K562 (cell line): ENCODE results near the gene ZSWIM6. TPM values are rescaled to one million over a fixed set of nuclear protein-coding genes. Genes with fewer than 3 reads are reported as not detected.

ENCODE experiments used
- ATAC-seq: fragments of 200-7000 bp; cut with Tn5 transposase; 3 replicates; pipeline ENCODE4 v1.9.1; 2020; ENCODE audit warnings: moderate library complexity
- BruUV-seq: library from RNA; stranded (reverse); fragments of 400-500 nt; replicated peaks from 2 replicates; lab custom pipeline; 2021; lab: Mats Ljungman, UMichigan
- CTCF ChIA-PET: fragments of 300-600 bp; formaldehyde crosslinking; extraction: SDS; loops from one replicate; lab custom pipeline; 2021; ENCODE audit warnings: low intra/inter-chr PET ratio; lab: Yijun Ruan, JAX
- POLR2A ChIA-PET: fragments of 300-600, 350-650 bp; sonication (Branson Sonifier 250); formaldehyde crosslinking; extraction: SDS; loops from one replicate; lab custom pipeline; 2021; ENCODE audit warnings: antibody characterized with exemption, inconsistent platforms; lab: Yijun Ruan, JAX
- DNase-seq, 4 experiments: peaks; one replicate each; pipeline versions ENCODE4 v3.0.0 to v3.0.0-alpha.2; 2011 to 2018; ENCODE audit warnings: low spot score in 3 of 4, mixed read lengths in 3 of 4; ENCODE audit errors: extremely low read depth in 1 of 4
- FAIRE-seq: peaks from 2 replicates; lab custom pipeline; 2011; peaks lifted over from hg19 to GRCh38; lab: Jason Lieb, UNC
- H2AFZ ChIP-seq: 2 replicates; pipeline ENCODE4 v1.6.0; 2011; ENCODE audit warnings: low read depth, low read length, control low read depth, inconsistent platforms
- H3K27ac ChIP-seq: fragments of 200-600 bp; 3 replicates; pipeline ENCODE4 v1.8.0; 2011; ENCODE audit warnings: low read depth, mild to moderate bottlenecking, control low read depth, inconsistent platforms, low read length, moderate library complexity, mixed read lengths; ENCODE audit errors: extremely low read depth
- H3K27me3 ChIP-seq, 2 experiments: fragments of 300-600 bp in 1 of 2; 2 replicates in 1 of 2; 3 replicates in 1 of 2; pipeline versions ENCODE4 v1.6.0 to v1.8.0; 2011; ENCODE audit warnings: inconsistent platforms in 2 of 2, low read length in 2 of 2, mild to moderate bottlenecking in 1 of 2, mixed read lengths in 1 of 2, moderate library complexity in 1 of 2; ENCODE audit not compliant: control insufficient read depth in 2 of 2, insufficient read depth in 2 of 2
- H3K36me3 ChIP-seq: fragments of 300-600 bp; 3 replicates; pipeline ENCODE4 v1.8.0; 2011; ENCODE audit warnings: mild to moderate bottlenecking, low read length, inconsistent platforms; ENCODE audit not compliant: control insufficient read depth, insufficient read depth
- H3K4me1 ChIP-seq, 2 experiments: fragments of 200-600 bp in 1 of 2; replicated peaks in 1 of 2; 2 replicates in 1 of 2; 3 replicates in 1 of 2; pipeline versions ENCODE4 v1.5.1 to v1.8.0; 2011; ENCODE audit warnings: inconsistent platforms in 2 of 2, low read length in 2 of 2, mild to moderate bottlenecking in 1 of 2, mixed read lengths in 1 of 2, moderate library complexity in 1 of 2; ENCODE audit not compliant: control insufficient read depth in 2 of 2, insufficient read depth in 2 of 2
- H3K4me2 ChIP-seq: 2 replicates; pipeline ENCODE4 v1.6.1; 2011; ENCODE audit warnings: low read length, control low read depth, inconsistent platforms, mixed read lengths; ENCODE audit not compliant: insufficient read depth
- H3K4me3 ChIP-seq: fragments of 200-600 bp; sonication (generic), shearing (Covaris generic); 2 replicates; pipeline ENCODE4 v1.5.1; 2016; ENCODE audit warnings: control low read depth, inconsistent platforms
- H3K79me2 ChIP-seq: fragments of 200-600 bp; 3 replicates; pipeline ENCODE4 v1.8.0; 2011; ENCODE audit warnings: low read length, inconsistent platforms; ENCODE audit not compliant: control insufficient read depth, insufficient read depth
- H3K9ac ChIP-seq, 2 experiments: 2 replicates each; pipeline versions ENCODE4 v1.6.0 to v1.6.1; 2011; ENCODE audit warnings: low read depth in 2 of 2, low read length in 2 of 2, control low read depth in 1 of 2, inconsistent platforms in 1 of 2, mild to moderate bottlenecking in 1 of 2, mixed read lengths in 1 of 2; ENCODE audit not compliant: insufficient read depth in 1 of 2
- H3K9me1 ChIP-seq: one replicate; pipeline ENCODE4 v1.6.0; 2011; ENCODE audit warnings: inconsistent platforms, mild to moderate bottlenecking, low read length, moderate library complexity; ENCODE audit not compliant: control insufficient read depth, insufficient read depth
- H3K9me3 ChIP-seq: replicated peaks from 2 replicates; pipeline ENCODE4 v1.5.1; 2011; ENCODE audit warnings: low read depth, low read length, inconsistent platforms; ENCODE audit not compliant: control insufficient read depth, insufficient read depth
- H4K20me1 ChIP-seq: replicated peaks from 2 replicates; pipeline ENCODE4 v1.6.1; 2011; ENCODE audit warnings: low read length, inconsistent platforms, mixed read lengths; ENCODE audit not compliant: control insufficient read depth, insufficient read depth
- ADNP ChIP-seq: fragments of 200-800 bp; sonication (Bioruptor generic); IDR thresholded peaks from 2 replicates; pipeline ENCODE4 v1.6.1; 2016; ENCODE audit warnings: missing genetic modification characterization, missing compliant biosample characterization
- GABPB2 ChIP-seq: fragments of 250-450 bp; sonication (Bioruptor Pico); conservative IDR thresholded peaks from 2 replicates; pipeline ENCODE4 v1.5.1; 2021; ENCODE audit warnings: mild to moderate bottlenecking
- RBBP5 ChIP-seq: fragments of 200-600 bp; sonication (generic); IDR thresholded peaks from 2 replicates; pipeline ENCODE4 v1.6.1; 2012; ENCODE audit warnings: borderline replicate concordance, mild to moderate bottlenecking, low read length, control low read depth, inconsistent platforms; ENCODE audit not compliant: insufficient read depth, poor library complexity, severe bottlenecking
- ZNF586 ChIP-seq: fragments of 450-650 bp; formaldehyde crosslinking; conservative IDR thresholded peaks from 2 replicates; pipeline ENCODE4 v1.4.0; 2020; ENCODE audit warnings: mild to moderate bottlenecking, moderate library complexity
- ZNF780A ChIP-seq: fragments of 250-450 bp; sonication (Bioruptor Pico); IDR thresholded peaks from 2 replicates; pipeline ENCODE4 v1.5.0; 2021; ENCODE audit warnings: mild to moderate bottlenecking
- WGBS: fragments of 100-300 bp; shearing (Covaris generic); methylation state at CpG from one replicate; pipeline ENCODE4 v1.1.6; 2016; ENCODE audit warnings: low coverage, mixed read lengths; ENCODE audit not compliant: insufficient coverage; ENCODE audit errors: missing lambda C conversion rate; 5-methylcytosine and 5-hydroxymethylcytosine counted together
- in situ Hi-C: fragments of 300-500 bp; cut with MboI; formaldehyde crosslinking; loops from 4 replicates; pipeline ENCODE4 v1.15.0; 2018; ENCODE audit warnings: inconsistent platforms, mixed read lengths
- intact Hi-C: fragments of 100-400 bp; cut with micrococcal nuclease; formaldehyde crosslinking; loops from 2 replicates; pipeline ENCODE4 v1.14.2; 2022
- polyA plus RNA-seq, 8 experiments: library from polyadenylated mRNA; depleted of rRNA in 4 of 8; stranded (reverse) in 5 of 8; unstranded in 3 of 8; fragments of >200 nt; fragmentation: Nextera tagmentation in 2 of 8; fragmentation: Illumina TruSeq in 1 of 8; extraction: Ambion mirVana in 2 of 8; extraction: Trizol in 1 of 8; gene quantifications; 2 replicates each; pipeline versions ENCODE4 v1.2.1 to v1.2.3, GENCODE V29; 2011 to 2014; ENCODE audit warnings: inconsistent platforms in 1 of 8, missing spikeins in 1 of 8
- total RNA-seq, 7 experiments: library from RNA; depleted of rRNA in 6 of 7; stranded (reverse); fragments of >200 nt in 6 of 7; fragmentation: Illumina TruSeq in 2 of 7; extraction: Trizol in 2 of 7; gene quantifications; 2 replicates each; pipeline versions ENCODE4 v1.2.1 to v1.2.3, GENCODE V29; 2011 to 2021; ENCODE audit warnings: low replicate concordance in 1 of 7
- TF ChIP-seq, protein P1 (sequence below): fragments of 450-650 bp; IDR thresholded peaks from 2 replicates; pipeline ENCODE4 v1.6.1; 2016; ENCODE audit warnings: mild to moderate bottlenecking, moderate library complexity

ZSWIM6 gene
- total and polyA plus RNA-seq, 9 of the 15 experiments (the other 6 are each of a cell fraction or from before 2014, with no cell fraction given) = 0.81 to 3.2 (median 2.0) TPM

DNA sequence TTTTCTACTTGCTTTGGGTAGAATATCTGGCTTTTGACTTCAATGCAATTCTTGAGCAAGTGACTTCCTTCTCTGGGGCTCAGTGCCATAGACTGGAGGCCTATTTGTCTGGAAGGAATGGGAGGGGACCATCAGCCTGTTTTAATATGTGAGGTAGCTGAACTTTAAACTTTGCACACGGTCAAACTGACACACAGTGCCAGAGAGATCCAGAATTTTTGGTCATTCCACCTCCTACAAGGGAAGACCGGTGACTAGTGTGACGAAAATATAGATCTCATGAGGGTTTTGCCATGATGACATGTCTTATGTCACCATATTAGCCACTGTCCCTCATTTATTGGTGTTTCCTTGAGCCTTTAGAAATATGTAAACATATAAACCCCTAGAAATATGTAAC lies 44.6 kb upstream of the ZSWIM6 start:
- Histone ChIP-seq H2AFZ (no peak overlapping the region), H3K27ac (no peak overlapping the region), H3K79me2 (no peaks in the 10 kb centered on the region), H3K4me3 (no peak overlapping the region), H3K4me1 (no peaks in the 10 kb centered on the region), H3K27me3 (peaks cover 3 to 11% of the 10 kb centered on the region in 2 experiments; a peak in 4 of 5 replicates), H4K20me1 (no peaks in the 10 kb centered on the region), H3K4me2 (no peak overlapping the region), H3K36me3 (no peaks in the 10 kb centered on the region), H3K9ac (no peak overlapping the region), H3K9me1 (no peaks in the 10 kb centered on the region), H3K9me3 (no peaks in the 10 kb centered on the region)
- intact Hi-C loops (no loop called here), in situ Hi-C loops (no loop called here)
- TF ChIP-seq ZNF586 (CRISPR knock-in tag) = no peak
- TF ChIP-seq, protein P1, sequence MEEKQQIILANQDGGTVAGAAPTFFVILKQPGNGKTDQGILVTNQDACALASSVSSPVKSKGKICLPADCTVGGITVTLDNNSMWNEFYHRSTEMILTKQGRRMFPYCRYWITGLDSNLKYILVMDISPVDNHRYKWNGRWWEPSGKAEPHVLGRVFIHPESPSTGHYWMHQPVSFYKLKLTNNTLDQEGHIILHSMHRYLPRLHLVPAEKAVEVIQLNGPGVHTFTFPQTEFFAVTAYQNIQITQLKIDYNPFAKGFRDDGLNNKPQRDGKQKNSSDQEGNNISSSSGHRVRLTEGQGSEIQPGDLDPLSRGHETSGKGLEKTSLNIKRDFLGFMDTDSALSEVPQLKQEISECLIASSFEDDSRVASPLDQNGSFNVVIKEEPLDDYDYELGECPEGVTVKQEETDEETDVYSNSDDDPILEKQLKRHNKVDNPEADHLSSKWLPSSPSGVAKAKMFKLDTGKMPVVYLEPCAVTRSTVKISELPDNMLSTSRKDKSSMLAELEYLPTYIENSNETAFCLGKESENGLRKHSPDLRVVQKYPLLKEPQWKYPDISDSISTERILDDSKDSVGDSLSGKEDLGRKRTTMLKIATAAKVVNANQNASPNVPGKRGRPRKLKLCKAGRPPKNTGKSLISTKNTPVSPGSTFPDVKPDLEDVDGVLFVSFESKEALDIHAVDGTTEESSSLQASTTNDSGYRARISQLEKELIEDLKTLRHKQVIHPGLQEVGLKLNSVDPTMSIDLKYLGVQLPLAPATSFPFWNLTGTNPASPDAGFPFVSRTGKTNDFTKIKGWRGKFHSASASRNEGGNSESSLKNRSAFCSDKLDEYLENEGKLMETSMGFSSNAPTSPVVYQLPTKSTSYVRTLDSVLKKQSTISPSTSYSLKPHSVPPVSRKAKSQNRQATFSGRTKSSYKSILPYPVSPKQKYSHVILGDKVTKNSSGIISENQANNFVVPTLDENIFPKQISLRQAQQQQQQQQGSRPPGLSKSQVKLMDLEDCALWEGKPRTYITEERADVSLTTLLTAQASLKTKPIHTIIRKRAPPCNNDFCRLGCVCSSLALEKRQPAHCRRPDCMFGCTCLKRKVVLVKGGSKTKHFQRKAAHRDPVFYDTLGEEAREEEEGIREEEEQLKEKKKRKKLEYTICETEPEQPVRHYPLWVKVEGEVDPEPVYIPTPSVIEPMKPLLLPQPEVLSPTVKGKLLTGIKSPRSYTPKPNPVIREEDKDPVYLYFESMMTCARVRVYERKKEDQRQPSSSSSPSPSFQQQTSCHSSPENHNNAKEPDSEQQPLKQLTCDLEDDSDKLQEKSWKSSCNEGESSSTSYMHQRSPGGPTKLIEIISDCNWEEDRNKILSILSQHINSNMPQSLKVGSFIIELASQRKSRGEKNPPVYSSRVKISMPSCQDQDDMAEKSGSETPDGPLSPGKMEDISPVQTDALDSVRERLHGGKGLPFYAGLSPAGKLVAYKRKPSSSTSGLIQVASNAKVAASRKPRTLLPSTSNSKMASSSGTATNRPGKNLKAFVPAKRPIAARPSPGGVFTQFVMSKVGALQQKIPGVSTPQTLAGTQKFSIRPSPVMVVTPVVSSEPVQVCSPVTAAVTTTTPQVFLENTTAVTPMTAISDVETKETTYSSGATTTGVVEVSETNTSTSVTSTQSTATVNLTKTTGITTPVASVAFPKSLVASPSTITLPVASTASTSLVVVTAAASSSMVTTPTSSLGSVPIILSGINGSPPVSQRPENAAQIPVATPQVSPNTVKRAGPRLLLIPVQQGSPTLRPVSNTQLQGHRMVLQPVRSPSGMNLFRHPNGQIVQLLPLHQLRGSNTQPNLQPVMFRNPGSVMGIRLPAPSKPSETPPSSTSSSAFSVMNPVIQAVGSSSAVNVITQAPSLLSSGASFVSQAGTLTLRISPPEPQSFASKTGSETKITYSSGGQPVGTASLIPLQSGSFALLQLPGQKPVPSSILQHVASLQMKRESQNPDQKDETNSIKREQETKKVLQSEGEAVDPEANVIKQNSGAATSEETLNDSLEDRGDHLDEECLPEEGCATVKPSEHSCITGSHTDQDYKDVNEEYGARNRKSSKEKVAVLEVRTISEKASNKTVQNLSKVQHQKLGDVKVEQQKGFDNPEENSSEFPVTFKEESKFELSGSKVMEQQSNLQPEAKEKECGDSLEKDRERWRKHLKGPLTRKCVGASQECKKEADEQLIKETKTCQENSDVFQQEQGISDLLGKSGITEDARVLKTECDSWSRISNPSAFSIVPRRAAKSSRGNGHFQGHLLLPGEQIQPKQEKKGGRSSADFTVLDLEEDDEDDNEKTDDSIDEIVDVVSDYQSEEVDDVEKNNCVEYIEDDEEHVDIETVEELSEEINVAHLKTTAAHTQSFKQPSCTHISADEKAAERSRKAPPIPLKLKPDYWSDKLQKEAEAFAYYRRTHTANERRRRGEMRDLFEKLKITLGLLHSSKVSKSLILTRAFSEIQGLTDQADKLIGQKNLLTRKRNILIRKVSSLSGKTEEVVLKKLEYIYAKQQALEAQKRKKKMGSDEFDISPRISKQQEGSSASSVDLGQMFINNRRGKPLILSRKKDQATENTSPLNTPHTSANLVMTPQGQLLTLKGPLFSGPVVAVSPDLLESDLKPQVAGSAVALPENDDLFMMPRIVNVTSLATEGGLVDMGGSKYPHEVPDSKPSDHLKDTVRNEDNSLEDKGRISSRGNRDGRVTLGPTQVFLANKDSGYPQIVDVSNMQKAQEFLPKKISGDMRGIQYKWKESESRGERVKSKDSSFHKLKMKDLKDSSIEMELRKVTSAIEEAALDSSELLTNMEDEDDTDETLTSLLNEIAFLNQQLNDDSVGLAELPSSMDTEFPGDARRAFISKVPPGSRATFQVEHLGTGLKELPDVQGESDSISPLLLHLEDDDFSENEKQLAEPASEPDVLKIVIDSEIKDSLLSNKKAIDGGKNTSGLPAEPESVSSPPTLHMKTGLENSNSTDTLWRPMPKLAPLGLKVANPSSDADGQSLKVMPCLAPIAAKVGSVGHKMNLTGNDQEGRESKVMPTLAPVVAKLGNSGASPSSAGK = no peak
- no peak for TF ChIP-seq ZNF780A (CRISPR knock-in tag)
- TF ChIP-seq RBBP5 = no peak
- no peak for TF ChIP-seq ADNP (tag)
- TF ChIP-seq GABPB2 (CRISPR knock-in tag) = no peak
- WGBS = 3% methylated on average over 3 of the region's 3 CpGs
- ChIA-PET POLR2A (no interaction called here), CTCF (no interaction called here)
- no peak for ATAC-seq
- FAIRE-seq = no peak
- no TSS peak for BruUV-seq
- DNase-seq = no peak
